Epidermal melanocyte (primary cell): ENCODE data around the gene GPX4.

Experiments
- DNase-seq: peaks from one replicate; pipeline ENCODE4 v3.0.0; 2011; ENCODE audit warnings: low spot score; ENCODE audit not compliant: insufficient read length

GPX4 gene

GRCh38 chr19:1149259-1150045, 45.7 kb downstream of the GPX4 start:
- no peak for DNase-seq

GRCh38 chr19:1150333-1151036, 46.7 kb downstream of the GPX4 start:
- no peak for DNase-seq

DNA sequence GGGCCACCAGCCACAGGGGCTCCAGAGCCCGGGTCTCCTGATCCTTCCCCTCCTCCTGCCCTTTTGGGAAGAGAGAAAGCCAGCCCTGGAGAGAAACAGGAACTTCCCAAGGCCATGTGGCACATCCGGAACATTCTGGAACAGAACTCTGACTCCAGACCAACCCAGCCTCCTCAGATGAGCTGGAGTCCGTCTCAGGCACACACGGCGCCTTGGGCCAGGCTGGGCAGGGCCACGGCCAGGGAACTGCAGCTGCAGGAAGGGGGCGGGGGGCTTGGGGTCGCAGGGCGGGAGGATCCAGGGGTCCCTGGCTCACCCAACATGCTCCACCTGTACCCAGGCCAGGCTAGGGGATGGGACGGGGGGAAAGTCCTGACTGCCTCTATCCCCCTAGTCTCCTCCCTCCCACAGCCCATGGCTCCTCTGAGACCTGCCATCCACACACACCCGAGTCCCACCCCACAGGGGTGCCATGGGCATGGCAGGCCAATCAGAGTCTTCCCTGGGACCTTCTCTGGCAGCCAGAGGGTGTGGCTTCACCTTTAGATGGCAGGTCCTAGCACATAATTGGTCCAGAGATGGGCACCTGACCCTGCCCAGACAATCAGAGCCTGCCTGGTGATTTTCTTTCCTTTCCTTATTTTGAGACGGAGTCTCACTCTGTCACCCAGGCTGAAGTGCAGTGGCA, 47.4 kb downstream of the GPX4 start:
- DNase-seq, result no peak

GRCh38 chr19:1151917-1152587, 48.3 kb downstream of the GPX4 start:
- peak; percentile 72 for DNase-seq

- DNase-seq, result no peak
Observed at GRCh38 chr19:1153891-1154730, 50.3 kb downstream of the GPX4 start.

DNA sequence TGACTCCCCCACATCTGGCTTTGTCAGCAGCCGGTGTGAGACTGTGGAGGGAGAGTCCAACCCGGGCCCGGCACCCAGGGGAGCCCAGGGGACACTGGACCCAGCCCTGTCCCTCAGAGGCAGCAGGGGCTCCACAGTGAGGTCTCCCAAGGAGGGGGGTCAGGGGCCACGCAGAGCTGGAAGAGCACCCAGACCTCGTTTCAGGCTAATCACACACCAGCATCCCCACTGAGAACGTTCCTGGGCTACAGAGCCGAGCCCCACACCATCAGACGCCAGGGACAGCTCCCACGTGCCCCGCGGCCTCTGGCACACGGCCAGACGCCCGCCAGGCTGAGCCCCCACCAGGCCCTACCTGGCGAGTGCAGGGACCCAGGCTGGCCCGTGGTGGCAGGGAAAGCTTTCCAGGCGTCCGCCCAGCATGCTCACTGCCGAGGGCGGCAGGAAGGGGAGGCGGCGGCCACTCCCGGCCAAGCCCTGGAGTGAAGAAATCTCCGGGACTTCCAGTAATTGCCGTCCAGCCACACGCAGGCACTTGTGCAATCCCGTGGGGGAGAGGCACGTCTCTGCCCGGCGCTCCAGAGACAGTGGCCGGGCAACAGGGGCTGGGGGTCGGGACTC, 51.0 kb downstream of the GPX4 start:
- peak; percentile 98 for DNase-seq

DNA sequence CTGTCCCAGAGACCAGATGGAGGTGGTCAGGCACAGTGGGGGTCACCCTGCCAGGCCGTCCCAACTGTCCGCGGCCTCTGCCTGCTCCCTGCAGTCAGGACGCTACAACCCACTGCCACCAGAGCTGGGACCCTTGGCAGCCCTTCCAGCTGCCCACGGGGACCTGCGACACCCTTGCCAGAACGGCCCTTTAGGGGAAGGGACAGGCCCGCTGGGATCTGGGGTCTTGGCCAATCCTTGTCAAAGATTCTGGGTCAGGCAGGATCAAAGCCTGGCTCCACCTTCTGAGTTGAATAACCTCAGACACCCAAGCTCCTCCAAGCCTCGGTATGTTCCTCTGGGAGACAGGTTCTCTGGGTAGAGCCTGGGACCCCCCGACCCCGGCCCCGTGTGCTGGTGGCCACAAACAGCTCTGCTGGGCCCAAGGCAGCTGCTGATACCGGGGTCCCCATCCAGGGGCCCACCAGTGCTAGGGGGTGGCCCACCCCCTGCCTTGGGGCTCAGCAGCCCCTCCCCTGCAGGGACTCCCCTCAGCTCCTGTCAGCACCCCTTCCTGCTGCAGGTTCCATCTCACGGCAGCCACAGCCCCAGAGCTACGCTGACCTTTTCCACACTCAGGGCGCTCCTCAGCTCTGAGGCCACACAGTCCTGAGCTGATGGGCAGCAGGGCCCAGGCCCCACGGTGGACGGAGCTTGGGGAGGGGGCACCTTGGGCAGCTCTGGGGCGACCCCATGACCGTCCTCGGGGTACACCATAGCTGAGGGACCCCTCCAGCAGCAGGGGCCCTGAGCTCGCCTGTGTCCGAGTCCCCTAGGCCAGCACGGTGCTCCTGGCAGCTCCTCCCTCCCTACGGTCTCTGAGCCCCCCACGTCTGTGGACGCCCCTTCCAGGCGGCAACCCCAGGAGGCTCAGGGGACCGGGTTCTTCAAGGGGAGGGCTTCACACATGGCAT, 51.8 kb downstream of the GPX4 start:
- no peak for DNase-seq
